PFSK-1 (cell line): ENCODE measurements around the gene JUND.

Experiments used
- POLR2AphosphoS5 ChIP-seq: IDR thresholded peaks from 2 replicates; pipeline ENCODE4 v1.6.1; 2012; ENCODE audit warnings: low read depth, mild to moderate bottlenecking, control low read depth, low read length, moderate library complexity
- SIN3A ChIP-seq: IDR thresholded peaks from 2 replicates; pipeline ENCODE4 v1.6.1; 2012; ENCODE audit warnings: mild to moderate bottlenecking, low read length, moderate library complexity, borderline replicate concordance; ENCODE audit not compliant: insufficient read depth
- TAF1 ChIP-seq: IDR thresholded peaks from 2 replicates; pipeline ENCODE4 v1.6.1; 2012; ENCODE audit warnings: low read length, control low read depth, borderline replicate concordance; ENCODE audit not compliant: insufficient read depth
- TF ChIP-seq, protein P1 (sequence below), 2 experiments: IDR thresholded peaks; 2 replicates each; pipeline versions ENCODE4 v1.6.1 to v1.8.0; 2011 to 2012; ENCODE audit warnings: low read depth in 2 of 2, low read length in 2 of 2, control low read depth in 1 of 2, inconsistent platforms in 1 of 2, mild to moderate bottlenecking in 1 of 2, moderate library complexity in 1 of 2; ENCODE audit not compliant: insufficient read depth in 1 of 2

GRCh38 chr19:18265582-18265981 is 15.8 kb downstream of the JUND start:
- TF ChIP-seq POLR2AphosphoS5 (no peak), SIN3A (no peak), TAF1 (no peak)
- TF ChIP-seq, protein P1, sequence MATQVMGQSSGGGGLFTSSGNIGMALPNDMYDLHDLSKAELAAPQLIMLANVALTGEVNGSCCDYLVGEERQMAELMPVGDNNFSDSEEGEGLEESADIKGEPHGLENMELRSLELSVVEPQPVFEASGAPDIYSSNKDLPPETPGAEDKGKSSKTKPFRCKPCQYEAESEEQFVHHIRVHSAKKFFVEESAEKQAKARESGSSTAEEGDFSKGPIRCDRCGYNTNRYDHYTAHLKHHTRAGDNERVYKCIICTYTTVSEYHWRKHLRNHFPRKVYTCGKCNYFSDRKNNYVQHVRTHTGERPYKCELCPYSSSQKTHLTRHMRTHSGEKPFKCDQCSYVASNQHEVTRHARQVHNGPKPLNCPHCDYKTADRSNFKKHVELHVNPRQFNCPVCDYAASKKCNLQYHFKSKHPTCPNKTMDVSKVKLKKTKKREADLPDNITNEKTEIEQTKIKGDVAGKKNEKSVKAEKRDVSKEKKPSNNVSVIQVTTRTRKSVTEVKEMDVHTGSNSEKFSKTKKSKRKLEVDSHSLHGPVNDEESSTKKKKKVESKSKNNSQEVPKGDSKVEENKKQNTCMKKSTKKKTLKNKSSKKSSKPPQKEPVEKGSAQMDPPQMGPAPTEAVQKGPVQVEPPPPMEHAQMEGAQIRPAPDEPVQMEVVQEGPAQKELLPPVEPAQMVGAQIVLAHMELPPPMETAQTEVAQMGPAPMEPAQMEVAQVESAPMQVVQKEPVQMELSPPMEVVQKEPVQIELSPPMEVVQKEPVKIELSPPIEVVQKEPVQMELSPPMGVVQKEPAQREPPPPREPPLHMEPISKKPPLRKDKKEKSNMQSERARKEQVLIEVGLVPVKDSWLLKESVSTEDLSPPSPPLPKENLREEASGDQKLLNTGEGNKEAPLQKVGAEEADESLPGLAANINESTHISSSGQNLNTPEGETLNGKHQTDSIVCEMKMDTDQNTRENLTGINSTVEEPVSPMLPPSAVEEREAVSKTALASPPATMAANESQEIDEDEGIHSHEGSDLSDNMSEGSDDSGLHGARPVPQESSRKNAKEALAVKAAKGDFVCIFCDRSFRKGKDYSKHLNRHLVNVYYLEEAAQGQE (IDR thresholded peaks at IDR 0.05; ENCODE audit: insufficient read depth in 1 of 2, low read depth in 2 of 2, low read length in 2 of 2) = no peak
